Sigmoid colon (tissue), 7 donors: ENCODE measurements around the gene TRMT2A. TPM values are rescaled to one million over a fixed set of nuclear protein-coding genes. Genes with fewer than 3 reads are reported as not detected.

Experiments
- DNase-seq: peaks from one replicate; pipeline ENCODE4 v3.0.0-alpha.2; 2019
- H3K27ac ChIP-seq, 4 donors: fragments of 200-600 bp; sonication (generic); one replicate each; pipeline ENCODE4 v1.5.1; 2016 to 2019; ENCODE audit warnings: mild to moderate bottlenecking in 1 of 4
- H3K27me3 ChIP-seq, 3 donors: fragments of 200-600 bp; sonication (generic); one replicate each; pipeline ENCODE4 v1.5.1; 2019; ENCODE audit warnings: mild to moderate bottlenecking in 1 of 3
- H3K36me3 ChIP-seq, 4 donors: fragments of 200-600 bp; sonication (generic); one replicate each; pipeline ENCODE4 v1.5.1; 2016 to 2019
- H3K4me1 ChIP-seq, 4 donors: fragments of 200-600 bp; sonication (generic); one replicate each; pipeline ENCODE4 v1.5.1; 2017 to 2019
- H3K4me3 ChIP-seq, 4 donors: fragments of 200-600 bp; sonication (generic); one replicate each; pipeline ENCODE4 v1.5.1; 2017 to 2019; ENCODE audit warnings: mild to moderate bottlenecking in 2 of 4, moderate library complexity in 1 of 4
- H3K9me3 ChIP-seq, 4 donors: fragments of 200-600 bp in 3 of 4; sonication (generic) in 3 of 4; one replicate each; pipeline versions ENCODE4 v1.5.1 to v1.6.1; 2013 to 2019
- EP300 ChIP-seq, 4 donors: sonication (generic); formaldehyde crosslinking; IDR thresholded peaks; one replicate each; pipeline ENCODE4 v1.6.1; 2017; ENCODE audit warnings: antibody characterized with exemption in 4 of 4
- POLR2A ChIP-seq, 2 donors: fragments of 450-650 bp; IDR thresholded peaks; one replicate each; pipeline ENCODE4 v1.6.1; 2016; ENCODE audit warnings: antibody characterized with exemption in 2 of 2, mild to moderate bottlenecking in 2 of 2, moderate library complexity in 2 of 2
- POLR2AphosphoS5 ChIP-seq, 4 donors: sonication (generic); formaldehyde crosslinking; IDR thresholded peaks; one replicate each; pipeline ENCODE4 v1.6.1; 2017; ENCODE audit warnings: antibody characterized with exemption in 4 of 4
- WGBS, 2 donors: extraction: QIAGEN DNeasy Blood & Tissue Kit; methylation state at CpG; one replicate each; pipeline ENCODE4 v1.1.7; 2013; 5-methylcytosine and 5-hydroxymethylcytosine counted together
- intact Hi-C: fragments of 100-400 bp; cut with DNase I; formaldehyde crosslinking; loops from one replicate; pipeline ENCODE4 v1.15.1; 2023
- polyA plus RNA-seq, 3 donors: library from polyadenylated mRNA; stranded (reverse); fragments of 200-250 nt; gene quantifications; one replicate each; pipeline ENCODE4 v1.2.3, GENCODE V29; 2013
- total RNA-seq, 4 donors: library from RNA; depleted of rRNA; stranded (reverse); fragments of >200 nt; gene quantifications; one replicate each; pipeline ENCODE4 v1.1.0, GENCODE V29; 2016
- TF ChIP-seq, protein P1 (sequence below), 4 experiments: fragments of 450-650 bp in 3 of 4; fragments of 200-600 bp in 1 of 4; IDR thresholded peaks; one replicate each; pipeline ENCODE4 v1.5.1; 2016 to 2019; ENCODE audit warnings: antibody characterized with exemption in 4 of 4, mild to moderate bottlenecking in 3 of 4, moderate library complexity in 2 of 4
- donor health status: healthy with polysubstance abuse.
- donor health status: Bipolar disorder and iron deficiency.
- donor health status: healthy.

The TRMT2A gene
- total and polyA plus RNA-seq, 7 donors, result 8.6 to 55.1 (median 43.7) TPM

DNA sequence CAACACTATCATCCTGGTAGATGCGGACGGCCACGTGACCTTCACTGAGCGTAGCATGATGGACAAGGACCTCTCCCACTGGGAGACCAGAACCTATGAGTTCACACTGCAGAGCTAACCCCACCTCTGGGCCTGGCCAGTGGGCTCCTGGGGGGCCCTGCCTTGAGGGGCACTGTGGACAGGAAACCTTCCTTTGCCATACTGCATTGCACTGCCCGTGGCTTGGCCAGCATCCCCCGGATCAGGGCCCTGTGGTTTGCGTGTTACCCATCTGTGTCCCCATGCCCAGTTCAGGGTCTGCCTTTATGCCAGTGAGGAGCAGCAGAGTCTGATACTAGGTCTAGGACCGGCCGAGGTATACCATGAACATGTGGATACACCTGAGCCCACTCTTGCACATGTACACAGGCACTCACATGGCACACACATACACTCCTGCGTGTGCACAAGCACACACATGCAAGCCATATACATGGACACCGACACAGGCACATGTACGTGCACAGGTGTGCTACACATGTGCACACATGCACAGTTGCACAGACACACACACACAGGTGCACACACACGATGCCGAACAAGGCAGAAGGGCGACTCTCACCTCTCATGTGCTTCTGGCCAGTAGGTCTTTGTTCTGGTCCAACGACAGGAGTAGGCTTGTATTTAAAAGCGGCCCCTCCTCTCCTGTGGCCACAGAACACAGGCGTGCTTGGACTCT lies 52.3 kb downstream of the TRMT2A start:
- peak; percentile 56 for DNase-seq
- peaks cover 0 to 46% (median 24%) of the 10 kb centered on the region in 4 donors for H3K36me3 ChIP-seq
- TF ChIP-seq POLR2AphosphoS5 (IDR thresholded peaks at IDR 0.05) (no peak), POLR2A (IDR thresholded peaks at IDR 0.05) (no peak), EP300 (IDR thresholded peaks at IDR 0.05) (no peak)
- TF ChIP-seq, protein P1, sequence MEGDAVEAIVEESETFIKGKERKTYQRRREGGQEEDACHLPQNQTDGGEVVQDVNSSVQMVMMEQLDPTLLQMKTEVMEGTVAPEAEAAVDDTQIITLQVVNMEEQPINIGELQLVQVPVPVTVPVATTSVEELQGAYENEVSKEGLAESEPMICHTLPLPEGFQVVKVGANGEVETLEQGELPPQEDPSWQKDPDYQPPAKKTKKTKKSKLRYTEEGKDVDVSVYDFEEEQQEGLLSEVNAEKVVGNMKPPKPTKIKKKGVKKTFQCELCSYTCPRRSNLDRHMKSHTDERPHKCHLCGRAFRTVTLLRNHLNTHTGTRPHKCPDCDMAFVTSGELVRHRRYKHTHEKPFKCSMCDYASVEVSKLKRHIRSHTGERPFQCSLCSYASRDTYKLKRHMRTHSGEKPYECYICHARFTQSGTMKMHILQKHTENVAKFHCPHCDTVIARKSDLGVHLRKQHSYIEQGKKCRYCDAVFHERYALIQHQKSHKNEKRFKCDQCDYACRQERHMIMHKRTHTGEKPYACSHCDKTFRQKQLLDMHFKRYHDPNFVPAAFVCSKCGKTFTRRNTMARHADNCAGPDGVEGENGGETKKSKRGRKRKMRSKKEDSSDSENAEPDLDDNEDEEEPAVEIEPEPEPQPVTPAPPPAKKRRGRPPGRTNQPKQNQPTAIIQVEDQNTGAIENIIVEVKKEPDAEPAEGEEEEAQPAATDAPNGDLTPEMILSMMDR (IDR thresholded peaks at IDR 0.05), result no peak
- no peak overlapping the region for H3K27ac ChIP-seq
- no peaks in the 10 kb centered on the region for H3K4me1 ChIP-seq
- intact Hi-C loops, result no loop called here
- H3K27me3 ChIP-seq, result no peaks in the 10 kb centered on the region
- H3K9me3 ChIP-seq, result no peaks in the 10 kb centered on the region
- no peak overlapping the region for H3K4me3 ChIP-seq
- 90 to 95% methylated on average over 18 of the region's 18 CpGs for WGBS, 2 donors

DNA sequence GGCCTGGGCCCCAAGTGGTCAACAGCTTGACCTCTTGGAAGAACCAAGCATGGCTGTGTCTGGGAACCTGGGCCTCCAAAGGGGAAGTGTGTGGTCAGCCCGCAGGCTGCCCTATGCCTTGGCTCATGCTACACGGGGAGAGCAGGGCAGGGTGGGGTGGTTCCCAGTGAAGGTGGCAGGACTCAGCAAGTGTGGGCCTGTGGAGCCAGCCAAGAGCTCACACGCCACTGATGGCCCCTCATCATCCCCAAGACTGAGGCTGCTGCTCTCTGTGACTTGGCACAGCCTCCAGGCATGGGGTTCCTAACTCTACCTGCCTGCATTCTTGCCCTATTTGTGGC lies 52.9 kb downstream of the TRMT2A start:
- 85 to 91% methylated on average over 3 of the region's 3 CpGs for WGBS, 2 donors
- no peak overlapping the region for H3K27ac ChIP-seq
- H3K36me3 ChIP-seq, result peaks cover 0 to 46% (median 24%) of the 10 kb centered on the region in 4 donors

DNA sequence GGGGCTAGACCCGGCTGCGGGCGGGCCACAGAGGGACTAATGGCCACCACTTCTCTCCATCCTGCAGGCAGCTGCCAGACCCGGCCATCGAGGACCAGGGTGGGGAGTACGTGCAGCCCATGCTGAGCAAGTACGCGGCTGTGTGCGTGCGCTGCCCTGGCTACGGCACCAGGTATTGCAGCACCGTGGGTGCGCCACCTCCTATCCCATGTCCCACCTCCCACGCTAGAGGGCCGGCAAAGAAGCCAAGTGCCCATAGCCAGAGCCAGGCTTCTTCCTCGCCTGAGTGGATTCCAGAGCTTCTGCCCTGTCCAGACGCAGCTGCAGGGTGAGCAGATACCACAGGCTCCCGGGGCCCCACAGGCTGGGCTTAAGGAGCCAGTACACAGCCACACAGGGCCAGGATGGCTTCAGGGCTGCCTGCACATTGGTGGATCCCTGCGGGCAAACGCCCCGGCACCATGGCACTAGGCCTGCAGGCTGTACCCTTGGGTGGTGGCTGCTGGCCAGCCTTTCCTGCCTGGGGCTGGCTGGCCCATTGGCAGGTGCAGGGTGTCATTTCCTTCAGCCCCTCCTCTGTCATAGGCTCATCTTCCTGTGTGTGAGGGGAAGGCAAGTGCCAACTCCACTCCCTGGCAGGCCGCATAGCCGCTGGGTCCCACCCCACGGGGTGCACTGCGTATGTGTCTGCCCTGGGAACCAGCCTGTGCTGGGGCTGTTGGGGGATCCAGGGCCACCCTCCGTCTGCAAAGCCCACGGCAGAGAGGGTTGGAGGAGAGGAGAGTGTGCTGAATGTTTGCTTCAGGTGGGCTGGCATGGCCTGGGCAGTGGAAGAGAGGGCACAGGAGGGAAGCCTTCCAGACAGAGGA lies 53.5 kb downstream of the TRMT2A start:
- WGBS, 2 donors, result 95% methylated on average over 27 of the region's 27 CpGs
- TF ChIP-seq, protein P1 (IDR thresholded peaks at IDR 0.05), result no peak
- TF ChIP-seq POLR2A (IDR thresholded peaks at IDR 0.05) (no peak), POLR2AphosphoS5 (IDR thresholded peaks at IDR 0.05) (no peak), EP300 (IDR thresholded peaks at IDR 0.05) (no peak)
- H3K9me3 ChIP-seq, result no peaks in the 10 kb centered on the region
- H3K36me3 ChIP-seq, result peaks cover 0 to 46% (median 27%) of the 10 kb centered on the region in 4 donors
- intact Hi-C loops, result no loop called here
- no peak overlapping the region for H3K27ac ChIP-seq
- H3K4me3 ChIP-seq, result no peak overlapping the region
- no peaks in the 10 kb centered on the region for H3K27me3 ChIP-seq
- DNase-seq, result peak; percentile 60
- H3K4me1 ChIP-seq, result no peaks in the 10 kb centered on the region

More for the DNA sequence above, 52.9 kb downstream of the TRMT2A start:
- Histone ChIP-seq H3K27me3 (no peaks in the 10 kb centered on the region), H3K9me3 (no peaks in the 10 kb centered on the region), H3K4me1 (no peaks in the 10 kb centered on the region), H3K4me3 (no peak overlapping the region)
- DNase-seq, result no peak
- TF ChIP-seq EP300 (IDR thresholded peaks at IDR 0.05) (no peak), POLR2A (IDR thresholded peaks at IDR 0.05) (no peak), POLR2AphosphoS5 (IDR thresholded peaks at IDR 0.05) (no peak)
- TF ChIP-seq, protein P1 (IDR thresholded peaks at IDR 0.05), result no peak
- intact Hi-C loops, result no loop called here

DNA sequence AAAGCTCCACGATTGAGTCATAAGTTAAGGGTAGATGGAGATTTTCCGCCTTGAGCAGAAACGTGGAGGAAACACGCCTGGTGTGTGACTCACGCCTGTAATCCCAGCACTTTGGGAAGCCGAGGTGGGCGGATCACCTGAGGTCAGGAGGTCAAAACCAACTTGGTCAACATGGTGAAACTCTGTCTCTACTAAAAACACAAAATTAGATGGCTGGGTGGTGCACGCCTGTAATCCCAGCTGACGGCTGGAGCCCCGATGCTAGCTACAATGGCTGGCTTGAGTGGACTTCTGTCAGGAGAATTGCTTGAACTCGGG lies 54.3 kb downstream of the TRMT2A start:
- WGBS, 2 donors, result 83 to 88% methylated on average over 11 of the region's 11 CpGs
- no peak overlapping the region for H3K4me3 ChIP-seq
- TF ChIP-seq, protein P1 (IDR thresholded peaks at IDR 0.05), result no peak
- no peak for TF ChIP-seq POLR2A (IDR thresholded peaks at IDR 0.05)
- TF ChIP-seq POLR2AphosphoS5 (IDR thresholded peaks at IDR 0.05), result no peak
- TF ChIP-seq EP300 (IDR thresholded peaks at IDR 0.05), result no peak
- H3K27me3 ChIP-seq, result no peaks in the 10 kb centered on the region
- H3K9me3 ChIP-seq, result no peaks in the 10 kb centered on the region
- peaks cover 0 to 54% (median 27%) of the 10 kb centered on the region in 4 donors for H3K36me3 ChIP-seq
- no peak for DNase-seq
- intact Hi-C loops, result no loop called here
- no peak overlapping the region for H3K27ac ChIP-seq
- no peaks in the 10 kb centered on the region for H3K4me1 ChIP-seq
